Stimulated activated CD4-positive, alpha-beta T cell treated with anti-CD3 and anti-CD28 coated beads, Interleukin-2, amount 100 ng/mL, for 48 hours (primary cell): Measurements from ENCODE around the gene SPDYE3.
"Not testable (repeated sequence)": the region's sequence is repeated elsewhere in the genome, so short reads cannot be mapped to it uniquely, and the experiment has no call there.

Experiments used
- DNase-seq, 2 donors: peaks; one replicate each; pipeline ENCODE4 v3.0.0-alpha.2; 2020

Gene SPDYE3

GRCh38 chr7:100288258-100288657, 19.2 kb upstream of the SPDYE3 start:
- DNase-seq, result not testable (repeated sequence)

- DNase-seq, result not testable (repeated sequence)
These were observed 15.3 kb upstream of the SPDYE3 start for GRCh38 chr7:100292162-100292561.

GRCh38 chr7:100295269-100295668, 12.2 kb upstream of the SPDYE3 start:
- DNase-seq, result not testable (repeated sequence)

- not testable (repeated sequence) for DNase-seq
These were observed 9.5 kb upstream of the SPDYE3 start for GRCh38 chr7:100297852-100298631.

GRCh38 chr7:100298632-100298895, 8.9 kb upstream of the SPDYE3 start:
- not testable (repeated sequence) for DNase-seq

GRCh38 chr7:100304526-100304925, 3.0 kb upstream of the SPDYE3 start:
- not testable (repeated sequence) for DNase-seq

GRCh38 chr7:100318329-100318728, 10.8 kb downstream of the SPDYE3 start:
- not testable (repeated sequence) for DNase-seq

- not testable (repeated sequence) for DNase-seq
These were observed 14.1 kb downstream of the SPDYE3 start for GRCh38 chr7:100321648-100322047.

- not testable (repeated sequence) for DNase-seq
These were observed 16.7 kb downstream of the SPDYE3 start for GRCh38 chr7:100324194-100324593.

- DNase-seq, result not testable (repeated sequence)
These were observed 18.2 kb downstream of the SPDYE3 start for GRCh38 chr7:100325671-100326070.

- DNase-seq, result not testable (repeated sequence)
These were observed 19.4 kb downstream of the SPDYE3 start for GRCh38 chr7:100326914-100327313.

GRCh38 chr7:100335566-100336466, 28.3 kb downstream of the SPDYE3 start:
- DNase-seq, result peak; percentile 70 to 71

GRCh38 chr7:100338083-100338696, 30.7 kb downstream of the SPDYE3 start:
- DNase-seq, result not testable (repeated sequence)

GRCh38 chr7:100341286-100341685, 33.8 kb downstream of the SPDYE3 start:
- not testable (repeated sequence) for DNase-seq

- no peak for DNase-seq
These were observed 35.3 kb downstream of the SPDYE3 start for GRCh38 chr7:100342765-100343164.

GRCh38 chr7:100344124-100344559, 36.6 kb downstream of the SPDYE3 start:
- DNase-seq, result not testable (repeated sequence)

- peak; percentile 36 to 64 for DNase-seq
These were observed 37.2 kb downstream of the SPDYE3 start for GRCh38 chr7:100344560-100345287.

- peak in 1 of 2 donors; percentile 36 for DNase-seq
These were observed 37.8 kb downstream of the SPDYE3 start for GRCh38 chr7:100345288-100345672.

- DNase-seq, result no peak
These were observed 39.4 kb downstream of the SPDYE3 start for GRCh38 chr7:100346921-100347320.

- no peak for DNase-seq
These were observed 41.3 kb downstream of the SPDYE3 start for GRCh38 chr7:100348805-100349204.

- DNase-seq, result no peak
These were observed 42.3 kb downstream of the SPDYE3 start for GRCh38 chr7:100349757-100350156.

- no peak for DNase-seq
These were observed 44.2 kb downstream of the SPDYE3 start for GRCh38 chr7:100351657-100352058.
